Stimulated activated CD4-positive, alpha-beta T cell treated with anti-CD3 and anti-CD28 coated beads, Interleukin-4, amount 100 ng/mL, for 48 hours (primary cell): ENCODE measurements around the gene CACNA1I.

Experiments
- DNase-seq, 2 donors: peaks; one replicate each; pipeline ENCODE4 v3.0.0-alpha.2; 2020; ENCODE audit warnings: low read depth in 2 of 2

CACNA1I gene

DNA sequence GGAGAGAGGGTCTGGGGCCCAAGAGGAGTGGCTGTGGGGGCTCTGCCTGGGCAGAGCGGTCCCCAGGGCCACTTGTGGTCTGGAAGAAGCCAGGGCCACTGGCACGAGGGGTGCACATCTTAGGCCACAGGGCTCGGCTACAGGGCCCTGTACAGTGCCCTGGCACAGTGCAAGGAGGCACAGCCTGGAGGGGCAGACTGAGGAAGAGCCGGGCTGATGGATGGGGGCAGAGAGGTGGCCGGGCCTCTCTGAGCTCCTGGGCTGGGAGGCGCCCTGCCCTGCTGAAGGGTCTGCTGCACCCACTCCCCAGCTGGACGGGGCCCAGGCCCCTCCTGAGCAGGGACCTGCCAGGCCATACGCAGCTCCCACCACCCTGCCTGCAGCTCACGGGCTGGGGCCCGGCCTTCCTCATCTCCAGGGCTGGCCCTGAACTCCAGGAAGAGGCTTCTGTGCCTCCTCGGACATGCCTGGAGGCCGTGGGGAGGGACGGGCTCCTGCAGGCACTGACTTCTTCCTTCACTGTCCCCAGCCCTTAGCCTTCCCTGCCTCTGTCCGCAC, 123.5 kb downstream of the CACNA1I start:
- no peak for DNase-seq

GRCh38 chr22:39697790-39698430, 127.4 kb downstream of the CACNA1I start:
- DNase-seq: no peak

DNA sequence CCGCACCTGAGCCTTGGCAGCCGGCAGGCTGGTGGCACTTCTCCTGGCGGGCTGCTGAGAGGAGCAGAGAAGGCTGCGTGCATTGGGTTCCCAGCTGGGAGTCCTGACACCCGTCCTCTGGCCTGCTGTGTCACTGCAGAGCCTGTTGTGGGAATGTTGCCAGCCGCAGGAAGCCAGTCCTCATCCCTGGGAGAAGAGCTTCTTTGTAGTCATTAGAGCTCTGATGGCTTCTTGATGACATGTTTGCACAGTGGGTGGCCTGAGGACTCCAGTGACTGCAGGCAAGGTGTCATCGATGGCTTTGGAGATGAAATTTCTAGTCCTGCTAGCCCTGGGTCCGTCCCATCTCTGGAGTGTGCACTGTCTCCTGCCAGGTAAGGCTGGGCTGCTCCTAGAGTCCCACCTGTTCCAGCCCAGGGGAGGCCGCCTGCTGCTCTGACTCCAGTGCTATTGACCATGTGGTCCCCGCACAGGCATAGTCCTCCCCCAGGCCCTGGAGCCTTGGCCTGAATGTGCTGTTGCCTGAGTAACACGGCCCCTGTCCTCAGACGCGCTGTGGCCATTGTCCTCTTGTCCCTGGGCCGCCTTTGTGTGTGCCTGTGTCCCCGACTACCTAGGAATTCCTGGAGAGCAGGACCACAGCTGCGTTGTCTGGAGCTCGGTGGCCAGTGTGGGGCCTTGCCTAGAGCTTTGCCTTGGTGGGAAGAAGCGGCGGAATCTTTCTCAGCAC, 129.2 kb downstream of the CACNA1I start:
- DNase-seq: no peak

GRCh38 chr22:39700565-39700964, 130.0 kb downstream of the CACNA1I start:
- DNase-seq: no peak

DNA sequence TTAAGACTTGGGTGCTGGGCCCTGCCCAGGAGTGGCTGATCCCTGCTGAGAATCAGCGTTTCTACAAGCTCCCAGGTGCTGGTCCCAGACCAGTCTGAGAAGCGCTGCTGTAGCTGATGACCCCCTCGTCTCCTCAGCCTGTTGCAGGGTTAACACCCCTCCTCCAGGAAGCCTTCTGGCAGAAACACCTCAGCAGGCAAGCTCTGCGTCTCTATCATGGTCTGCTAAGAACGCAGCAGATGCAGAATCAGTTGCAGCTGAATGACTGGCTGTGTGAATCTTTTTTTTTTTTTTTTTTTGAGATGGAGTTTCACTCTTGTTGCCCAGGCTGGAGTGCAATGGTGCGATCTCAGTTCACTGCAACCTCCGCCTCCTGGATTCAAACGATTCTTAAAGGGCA, 132.5 kb downstream of the CACNA1I start:
- no peak for DNase-seq

DNA sequence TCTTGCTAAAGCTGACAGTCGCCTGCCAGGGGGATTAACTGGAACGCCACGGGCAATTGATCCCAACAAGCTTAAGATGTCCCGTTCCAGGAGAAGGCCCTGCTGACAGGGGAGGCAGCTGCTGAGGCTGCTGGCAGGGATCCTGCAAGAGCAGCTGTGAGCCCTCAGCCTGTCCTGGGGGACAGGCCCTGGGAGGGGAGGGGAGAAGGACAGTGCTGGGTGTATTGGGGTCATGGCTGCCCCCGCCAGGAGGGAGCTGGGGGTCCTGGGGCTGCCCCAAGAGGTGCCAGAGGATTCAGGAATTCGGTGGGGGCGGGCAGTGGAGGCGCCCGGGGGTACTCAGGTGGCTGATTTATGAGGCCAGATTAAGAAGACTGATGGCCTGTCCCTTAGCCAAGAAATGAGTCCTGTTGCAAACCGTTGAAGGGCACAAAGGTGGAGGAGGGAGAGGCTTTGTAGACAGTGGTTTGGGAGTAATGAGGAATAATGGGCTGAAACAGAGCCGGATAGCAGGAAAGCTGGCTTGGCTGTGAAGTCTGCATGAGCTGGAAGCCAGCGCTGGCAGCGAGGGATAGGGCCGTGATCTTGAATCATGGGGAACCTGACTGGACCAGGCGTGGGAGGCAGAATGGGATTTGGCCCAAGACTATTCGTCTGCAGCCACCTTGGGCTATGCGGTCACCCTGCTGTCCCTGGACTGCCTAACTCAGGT, 133.5 kb downstream of the CACNA1I start:
- no peak for DNase-seq

GRCh38 chr22:39705386-39705785, 134.8 kb downstream of the CACNA1I start:
- no peak for DNase-seq

DNA sequence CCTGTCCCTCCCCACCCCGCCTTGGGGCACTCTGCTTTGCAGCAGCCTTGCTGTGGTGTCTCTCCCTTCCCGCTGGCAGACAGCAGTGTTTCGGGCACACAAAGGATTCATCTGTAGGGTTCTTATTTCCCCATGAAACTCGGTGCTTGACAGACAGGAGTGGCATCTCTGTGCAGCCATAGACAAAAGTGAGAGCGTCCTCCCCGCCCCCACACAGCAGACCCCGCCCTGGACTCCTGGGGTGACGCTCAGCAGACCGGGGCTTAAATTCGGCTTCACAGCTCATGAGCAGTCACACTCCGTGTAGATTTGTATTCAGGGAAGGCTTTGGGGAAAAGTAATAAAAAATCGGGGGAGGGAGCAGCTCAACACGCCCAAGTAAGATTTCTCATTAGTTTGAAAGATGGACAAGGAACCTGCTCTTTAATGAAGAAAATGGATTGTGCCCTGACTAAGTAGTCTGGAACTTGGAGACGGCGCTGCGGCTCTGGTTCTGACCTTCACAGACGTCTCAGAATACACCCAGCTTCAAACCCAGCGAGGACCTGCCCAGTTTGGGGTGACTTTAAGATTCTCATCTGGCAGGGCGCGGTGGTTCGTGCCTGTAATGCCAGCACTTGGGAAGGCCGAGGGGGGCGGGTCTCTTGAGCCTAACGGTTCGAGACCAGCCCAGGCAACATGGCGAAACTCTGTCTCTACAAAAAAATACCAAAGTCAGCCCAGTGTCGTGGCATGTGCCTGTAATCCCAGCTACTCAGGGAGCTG, 136.0 kb downstream of the CACNA1I start:
- no peak for DNase-seq

DNA sequence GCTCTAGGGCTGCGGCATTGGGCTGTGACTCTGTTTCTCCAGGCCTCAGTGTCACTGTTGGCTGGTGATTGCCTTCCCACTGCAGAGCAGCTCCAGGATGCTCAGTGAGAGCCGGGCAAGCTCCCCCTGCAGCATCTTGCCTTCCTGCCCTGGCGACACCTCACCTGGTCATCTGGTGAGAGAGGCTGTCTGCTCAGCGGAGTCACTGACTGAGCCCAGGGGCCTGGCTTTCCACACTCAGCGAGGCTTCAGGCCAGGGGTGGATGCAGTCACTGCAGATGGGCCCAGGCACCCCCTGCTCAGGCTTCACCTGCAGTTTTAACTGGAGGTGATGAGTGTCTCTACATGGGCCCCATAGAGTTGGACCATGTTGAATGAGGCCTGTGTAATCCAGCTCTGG, 136.8 kb downstream of the CACNA1I start:
- DNase-seq: no peak

- no peak for DNase-seq
These were observed 137.3 kb downstream of the CACNA1I start for GRCh38 chr22:39707816-39708215.

DNA sequence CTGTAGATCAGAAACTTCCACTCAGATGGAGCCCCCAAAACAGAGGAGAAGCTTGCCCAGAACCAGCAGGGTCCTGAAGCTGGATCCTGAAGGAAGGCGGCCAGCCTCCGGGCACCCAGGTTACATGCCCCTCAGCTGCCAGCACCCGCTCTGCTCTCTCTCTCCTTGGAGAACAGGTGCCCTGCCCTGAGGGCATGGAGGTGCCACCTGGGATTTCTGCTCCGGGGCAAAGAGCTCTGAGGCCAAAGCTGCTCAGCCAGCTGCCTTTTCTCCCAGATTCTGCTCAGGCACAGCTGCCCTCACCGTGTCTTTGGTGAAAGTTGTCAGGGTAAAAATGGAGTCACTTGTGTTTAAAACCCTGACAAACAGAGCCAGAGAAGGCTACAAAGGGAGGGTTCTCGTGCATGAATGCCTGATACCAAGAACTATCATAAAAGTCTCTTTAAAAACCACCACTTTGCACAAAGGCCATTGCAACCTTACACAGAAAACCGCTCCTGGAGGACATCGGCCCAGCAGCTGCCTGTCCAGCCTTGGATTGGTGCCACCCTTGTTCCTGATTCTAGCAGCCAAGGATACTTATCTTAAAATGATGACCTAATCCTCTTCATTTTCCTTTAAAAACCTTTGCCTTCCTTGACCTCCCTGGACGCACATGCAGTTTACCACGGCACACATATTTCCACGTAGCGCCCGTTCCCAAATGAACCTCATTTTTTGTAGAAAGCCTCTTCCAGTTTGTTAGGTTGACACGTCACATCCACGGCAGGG, 140.0 kb downstream of the CACNA1I start:
- no peak for DNase-seq

DNA sequence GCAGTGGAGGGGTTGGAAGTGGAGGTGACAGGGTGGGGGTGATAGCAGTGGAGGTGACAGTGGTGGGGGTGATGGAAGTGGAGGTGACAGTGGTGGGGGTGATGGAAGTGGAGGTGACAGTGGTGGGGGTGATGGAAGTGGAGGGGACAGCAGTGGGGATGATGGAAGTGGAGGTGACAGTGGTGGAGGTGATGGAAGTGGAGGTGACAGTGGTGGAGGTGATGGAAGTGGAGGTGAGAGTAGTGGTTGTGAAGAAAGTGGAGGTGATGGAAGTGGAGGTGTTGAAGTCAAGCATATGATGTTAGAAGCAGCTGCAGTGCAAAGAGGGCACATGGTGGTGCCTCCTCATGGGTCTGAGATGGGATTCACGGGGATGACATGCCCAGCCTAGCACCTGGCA, 141.5 kb downstream of the CACNA1I start:
- DNase-seq: no peak

DNA sequence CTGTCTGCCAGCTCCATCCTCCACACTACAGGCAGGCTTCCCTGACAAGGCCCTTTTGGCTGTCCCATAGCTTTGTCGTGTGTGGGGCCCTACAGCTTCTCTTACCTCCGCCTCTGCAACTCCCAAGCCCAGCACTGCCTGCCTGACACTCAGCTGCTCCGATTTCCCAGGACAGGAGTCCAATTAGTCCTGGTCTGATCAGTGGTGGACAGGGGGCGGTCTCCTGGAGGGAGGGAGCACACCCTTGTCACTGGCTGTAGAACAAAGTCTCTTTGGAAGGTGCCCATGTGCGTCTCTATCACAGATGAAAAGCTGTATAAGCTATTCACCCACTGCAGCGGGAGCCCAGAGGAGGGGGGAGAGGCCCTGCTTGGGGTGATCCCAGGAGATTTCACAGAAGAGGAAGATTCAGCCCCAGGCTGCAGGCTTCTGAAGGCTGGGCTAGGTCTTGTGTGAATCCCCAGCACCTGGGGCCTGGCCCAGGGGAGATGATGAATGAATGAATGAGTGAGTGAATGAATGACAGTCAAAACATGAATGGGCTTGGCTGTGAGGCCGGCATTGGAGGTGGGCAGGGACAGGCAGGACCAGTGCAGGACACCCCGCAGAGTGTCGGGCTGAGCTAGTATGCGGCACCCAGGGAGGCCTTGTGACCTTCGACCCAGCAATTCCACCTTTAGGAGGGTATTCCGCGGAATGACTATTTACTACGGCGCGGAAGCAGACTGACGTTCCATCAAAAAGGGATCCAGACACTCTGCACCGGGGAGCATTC, 142.4 kb downstream of the CACNA1I start:
- no peak for DNase-seq

DNA sequence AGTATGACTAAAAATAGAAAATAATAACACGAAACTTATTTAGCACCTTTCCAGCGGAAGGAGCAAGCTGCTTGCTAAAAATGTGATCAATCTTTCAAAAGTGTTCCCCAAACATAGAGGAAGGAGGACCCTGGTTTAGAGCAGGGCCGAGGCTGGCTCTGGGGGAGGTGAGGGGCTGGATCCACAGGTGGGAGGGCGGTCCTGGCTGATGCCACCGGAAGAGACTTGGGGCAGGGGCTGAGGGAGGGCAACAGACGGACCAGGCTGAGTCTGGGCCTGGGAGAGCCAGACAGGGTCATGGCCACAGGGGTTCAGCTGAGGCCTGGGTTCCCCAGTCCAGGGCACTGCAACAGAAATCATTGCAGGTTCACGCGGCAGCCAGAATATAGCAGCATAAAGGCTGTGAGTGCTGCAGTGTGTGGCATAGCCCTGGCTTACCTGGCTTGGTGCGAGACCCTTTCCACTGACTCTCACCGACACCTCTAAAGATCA, 143.3 kb downstream of the CACNA1I start:
- no peak for DNase-seq

DNA sequence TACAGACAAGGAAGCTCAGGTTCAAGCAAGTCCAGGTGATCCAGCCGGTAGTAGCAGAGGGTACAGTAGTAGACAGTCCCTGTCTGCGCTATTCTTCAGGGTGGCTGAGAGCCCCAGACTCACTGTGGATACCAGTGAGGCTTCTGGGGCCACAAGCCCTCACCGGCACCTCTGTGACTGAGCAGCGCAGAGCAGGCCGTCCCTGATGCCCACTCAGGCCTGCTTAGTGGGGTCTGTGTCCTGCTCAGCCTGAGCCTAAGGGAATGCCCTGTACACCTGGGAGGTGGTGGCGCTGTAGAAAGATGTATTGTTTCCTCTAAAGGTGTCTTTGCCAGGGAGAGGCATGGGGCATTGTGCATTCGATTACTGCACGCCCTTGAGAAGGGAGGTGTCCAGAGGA, 143.8 kb downstream of the CACNA1I start:
- DNase-seq: no peak

DNA sequence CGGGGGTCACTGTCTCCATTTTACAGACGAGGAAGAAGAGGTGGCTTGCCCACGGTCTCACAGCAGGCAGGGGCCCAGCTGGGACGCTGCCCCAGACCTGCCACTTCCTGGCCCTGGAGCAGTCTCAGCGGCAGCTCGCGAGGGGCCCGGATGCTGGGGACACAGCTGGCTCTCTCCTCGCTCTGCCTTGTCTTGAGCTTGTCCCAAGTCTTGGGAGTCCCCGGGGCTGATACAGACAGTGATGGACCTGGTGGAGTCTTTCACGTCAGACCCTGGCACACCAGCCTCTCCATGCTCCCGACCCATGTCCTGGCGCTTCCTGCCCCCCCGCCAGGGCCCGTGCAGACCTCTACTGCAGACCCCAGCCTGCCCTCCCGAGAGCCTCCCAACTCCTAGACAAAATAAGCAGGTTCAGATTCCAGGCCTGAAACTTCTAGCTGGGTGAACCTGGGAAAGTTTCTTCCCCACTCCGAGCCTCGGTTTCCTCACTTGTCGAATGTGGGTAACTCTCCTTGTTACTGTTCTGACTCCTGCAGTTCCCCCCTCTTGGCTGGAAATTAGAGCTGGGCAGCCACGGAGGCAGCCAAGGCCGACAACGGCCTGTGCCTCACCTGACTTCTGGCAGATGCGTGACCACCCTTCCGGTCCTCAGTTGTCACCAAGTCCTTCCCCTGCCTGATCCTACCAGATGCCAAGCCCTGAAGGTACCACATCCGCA, 145.4 kb downstream of the CACNA1I start:
- DNase-seq: no peak

DNA sequence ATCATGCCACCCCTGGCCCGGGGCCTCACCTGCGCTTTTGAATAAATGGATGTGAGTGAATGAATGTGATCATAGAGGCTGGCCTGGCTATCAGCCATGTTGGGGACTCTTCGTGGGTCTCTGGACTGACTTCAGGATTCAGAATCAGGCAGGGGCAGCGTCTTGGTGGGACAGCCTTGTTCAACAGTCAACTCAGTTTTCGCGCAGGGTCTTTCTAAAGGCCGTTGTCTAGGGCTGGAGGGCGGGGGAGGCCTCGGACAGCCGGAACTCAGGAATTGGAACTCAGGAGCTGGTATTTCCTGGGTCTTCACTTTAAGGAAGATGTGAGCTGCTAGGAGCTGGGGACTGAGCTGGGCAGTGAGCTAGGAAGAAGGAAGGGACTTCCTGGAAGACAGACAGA, 146.0 kb downstream of the CACNA1I start:
- no peak for DNase-seq

GRCh38 chr22:39717099-39717498, 146.5 kb downstream of the CACNA1I start:
- no peak for DNase-seq

GRCh38 chr22:39718206-39718605, 147.7 kb downstream of the CACNA1I start:
- DNase-seq: no peak
